Measurements from ENCODE around the gene EYS.

Gene EYS

GRCh38 chr6:64505312-64505711, 1201.7 kb downstream of the EYS start (continued):
- no peak for TF ChIP-seq TSHZ2 (CRISPR knock-in tag; IDR thresholded peaks at IDR 0.05)
- TF ChIP-seq ZFP3 (CRISPR knock-in tag; IDR thresholded peaks at IDR 0.05) = no peak
- no peak for TF ChIP-seq ZNF70 (CRISPR knock-in tag; IDR thresholded peaks at IDR 0.05)
- no peak for TF ChIP-seq TOX (CRISPR knock-in tag; IDR thresholded peaks at IDR 0.05; ENCODE audit: borderline replicate concordance)
- TF ChIP-seq CREB5 (CRISPR knock-in tag; IDR thresholded peaks at IDR 0.05; ENCODE audit: low read depth) = no peak
- no peak for TF ChIP-seq BACH2 (CRISPR knock-in tag; IDR thresholded peaks at IDR 0.05; ENCODE audit: borderline replicate concordance)
- no peak for TF ChIP-seq OSR1 (CRISPR knock-in tag; IDR thresholded peaks at IDR 0.05)
- TF ChIP-seq ZC3H10 (CRISPR knock-in tag; IDR thresholded peaks at IDR 0.05) = no peak
- TF ChIP-seq ARNTL (CRISPR knock-in tag; IDR thresholded peaks at IDR 0.05; ENCODE audit: borderline replicate concordance, low read depth) = no peak

GRCh38 chr6:64504503-64504902, 1202.5 kb downstream of the EYS start:
- TF ChIP-seq PATZ1 (CRISPR knock-in tag; IDR thresholded peaks at IDR 0.05; ENCODE audit: borderline replicate concordance) (no peak), CSRNP3 (CRISPR knock-in tag; IDR thresholded peaks at IDR 0.05) (no peak), BACH2 (CRISPR knock-in tag; IDR thresholded peaks at IDR 0.05; ENCODE audit: borderline replicate concordance) (no peak), ISL1 (CRISPR knock-in tag; IDR thresholded peaks at IDR 0.05) (no peak), POU6F1 (CRISPR knock-in tag; IDR thresholded peaks at IDR 0.05; ENCODE audit: borderline replicate concordance, low read depth) (no peak), ZNF70 (CRISPR knock-in tag; IDR thresholded peaks at IDR 0.05) (no peak), ZFP3 (CRISPR knock-in tag; IDR thresholded peaks at IDR 0.05) (no peak), CREB5 (CRISPR knock-in tag; IDR thresholded peaks at IDR 0.05; ENCODE audit: low read depth) (no peak), SNAI2 (CRISPR knock-in tag; IDR thresholded peaks at IDR 0.05) (no peak)
- ATAC-seq = no peak

GRCh38 chr6:64502801-64503200, 1204.2 kb downstream of the EYS start:
- no peak for ATAC-seq
- TF ChIP-seq TCF4 (CRISPR knock-in tag; IDR thresholded peaks at IDR 0.05; ENCODE audit: borderline replicate concordance) (no peak), ISL1 (CRISPR knock-in tag; IDR thresholded peaks at IDR 0.05) (peak; percentile 24; the same call in 1 of the 2 replicates)

- ATAC-seq = no peak
- TF ChIP-seq ZNF70 (CRISPR knock-in tag; IDR thresholded peaks at IDR 0.05) (no peak), ZFP30 (CRISPR knock-in tag; IDR thresholded peaks at IDR 0.05) (no peak), CSDC2 (CRISPR knock-in tag; IDR thresholded peaks at IDR 0.05) (no peak), ZNF8 (CRISPR knock-in tag; IDR thresholded peaks at IDR 0.05) (no peak), TOX (CRISPR knock-in tag; IDR thresholded peaks at IDR 0.05; ENCODE audit: borderline replicate concordance) (no peak), TCF4 (CRISPR knock-in tag; IDR thresholded peaks at IDR 0.05; ENCODE audit: borderline replicate concordance) (no peak), ZFP3 (CRISPR knock-in tag; IDR thresholded peaks at IDR 0.05) (no peak)
Measured at GRCh38 chr6:64497634-64498033, 1209.4 kb downstream of the EYS start.

Measured in SK-N-SH treated with all-trans-retinoic acid at 6 μM for 48 hours (cell line).